ENCODE measurements around the gene CCDC184.
A peak's percentile ranks its signal among the peaks of the same experiment; 100 is the strongest.

The CCDC184 gene

GRCh38 chr12:48185181-48185919, 1.9 kb downstream of the CCDC184 start:
- TF ChIP-seq, protein P1, sequence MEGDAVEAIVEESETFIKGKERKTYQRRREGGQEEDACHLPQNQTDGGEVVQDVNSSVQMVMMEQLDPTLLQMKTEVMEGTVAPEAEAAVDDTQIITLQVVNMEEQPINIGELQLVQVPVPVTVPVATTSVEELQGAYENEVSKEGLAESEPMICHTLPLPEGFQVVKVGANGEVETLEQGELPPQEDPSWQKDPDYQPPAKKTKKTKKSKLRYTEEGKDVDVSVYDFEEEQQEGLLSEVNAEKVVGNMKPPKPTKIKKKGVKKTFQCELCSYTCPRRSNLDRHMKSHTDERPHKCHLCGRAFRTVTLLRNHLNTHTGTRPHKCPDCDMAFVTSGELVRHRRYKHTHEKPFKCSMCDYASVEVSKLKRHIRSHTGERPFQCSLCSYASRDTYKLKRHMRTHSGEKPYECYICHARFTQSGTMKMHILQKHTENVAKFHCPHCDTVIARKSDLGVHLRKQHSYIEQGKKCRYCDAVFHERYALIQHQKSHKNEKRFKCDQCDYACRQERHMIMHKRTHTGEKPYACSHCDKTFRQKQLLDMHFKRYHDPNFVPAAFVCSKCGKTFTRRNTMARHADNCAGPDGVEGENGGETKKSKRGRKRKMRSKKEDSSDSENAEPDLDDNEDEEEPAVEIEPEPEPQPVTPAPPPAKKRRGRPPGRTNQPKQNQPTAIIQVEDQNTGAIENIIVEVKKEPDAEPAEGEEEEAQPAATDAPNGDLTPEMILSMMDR (IDR thresholded peaks at IDR 0.05; ENCODE audit: insufficient read depth, low read depth, low read length, missing control alignments): no peak
- peak; percentile 31 for DNase-seq (ENCODE audit: low read depth)
- H3K4me3 ChIP-seq (ENCODE audit: low read length): no peak overlapping the region

GRCh38 chr12:48187916-48188695, 4.7 kb downstream of the CCDC184 start:
- TF ChIP-seq, protein P1 (IDR thresholded peaks at IDR 0.05; ENCODE audit: insufficient read depth, low read depth, low read length, missing control alignments): no peak
- DNase-seq (ENCODE audit: low read depth): no peak
- no peak overlapping the region for H3K4me3 ChIP-seq (ENCODE audit: low read length)

DNA sequence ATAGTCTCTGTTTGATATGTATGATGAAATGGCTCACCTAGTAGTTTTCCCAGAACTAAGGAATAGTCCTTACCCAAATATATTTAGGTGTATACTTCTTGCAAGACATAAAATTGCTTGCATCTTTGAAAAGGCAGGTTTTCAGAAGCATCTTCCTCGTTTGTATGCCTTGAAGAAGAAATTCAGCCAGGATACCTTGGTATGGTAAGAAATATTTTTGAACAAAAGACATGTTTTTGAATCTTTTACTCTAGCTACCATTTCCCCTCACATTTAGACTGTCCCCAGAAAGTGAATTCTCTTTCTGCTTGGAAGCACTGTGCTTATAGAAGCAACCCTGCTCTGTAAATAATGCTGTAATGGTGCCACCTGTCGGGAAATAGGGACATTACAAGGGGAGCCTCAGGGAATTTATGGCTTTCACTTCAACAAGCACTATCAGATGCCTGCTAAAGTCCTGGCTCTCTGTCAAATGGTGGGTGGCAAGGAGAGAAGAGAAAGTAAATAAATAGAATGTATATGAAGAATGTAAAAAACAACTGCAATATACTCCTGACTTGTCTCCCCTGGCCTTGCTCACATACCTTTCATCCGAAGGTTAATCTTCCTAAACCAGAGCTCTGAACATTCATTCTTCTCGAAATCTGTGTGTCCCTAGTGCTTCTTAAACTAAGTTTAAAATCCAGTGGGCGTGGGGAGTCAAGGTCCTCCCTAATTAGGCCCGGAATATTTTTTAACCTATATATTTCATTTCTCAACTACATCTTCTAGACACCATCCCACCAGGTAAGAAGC, 6.1 kb downstream of the CCDC184 start:
- DNase-seq (ENCODE audit: low read depth): peak; percentile 74
- TF ChIP-seq, protein P1 (IDR thresholded peaks at IDR 0.05; ENCODE audit: insufficient read depth, low read depth, low read length, missing control alignments): peak; percentile 88
- H3K4me3 ChIP-seq (ENCODE audit: low read length): no peak overlapping the region

- TF ChIP-seq, protein P1 (IDR thresholded peaks at IDR 0.05; ENCODE audit: insufficient read depth, low read depth, low read length, missing control alignments): no peak
- no peak overlapping the region for H3K4me3 ChIP-seq (ENCODE audit: low read length)
- DNase-seq (ENCODE audit: low read depth): peak; percentile 60
These were observed 7.7 kb downstream of the CCDC184 start for GRCh38 chr12:48191096-48191495.

GRCh38 chr12:48192861-48193260, 9.4 kb downstream of the CCDC184 start:
- TF ChIP-seq, protein P1 (IDR thresholded peaks at IDR 0.05; ENCODE audit: insufficient read depth, low read depth, low read length, missing control alignments): no peak
- H3K4me3 ChIP-seq (ENCODE audit: low read length): no peak overlapping the region
- no peak for DNase-seq (ENCODE audit: low read depth)

- TF ChIP-seq, protein P1 (IDR thresholded peaks at IDR 0.05; ENCODE audit: insufficient read depth, low read depth, low read length, missing control alignments): no peak
- DNase-seq (ENCODE audit: low read depth): peak; percentile 57
- no peak overlapping the region for H3K4me3 ChIP-seq (ENCODE audit: low read length)
These were observed 10.2 kb downstream of the CCDC184 start for GRCh38 chr12:48193623-48194022.
